RWPE2 (cell line): ENCODE results near the gene DSG3.

Source experiments
- ATAC-seq: fragments of 200-7000 bp; cut with Tn5 transposase; 3 replicates; pipeline ENCODE4 v1.9.1; 2021; ENCODE audit warnings: low read depth
- DNase-seq: peaks from one replicate; pipeline ENCODE4 v3.0.0-alpha.2; 2020; ENCODE audit warnings: low spot score
- H3K27ac ChIP-seq: fragments of 450-650 bp; 2 replicates; pipeline ENCODE4 v1.5.1; 2017; ENCODE audit warnings: mild to moderate bottlenecking; ENCODE audit not compliant: poor library complexity, severe bottlenecking
- H3K27me3 ChIP-seq: fragments of 250-450 bp; sonication (Bioruptor Pico); 2 replicates; pipeline ENCODE4 v1.5.1; 2021; ENCODE audit warnings: mild to moderate bottlenecking, moderate library complexity; ENCODE audit not compliant: insufficient read depth, poor library complexity, severe bottlenecking
- H3K36me3 ChIP-seq: fragments of 250-450 bp; sonication (Bioruptor Pico); 2 replicates; pipeline ENCODE4 v1.5.1; 2020; ENCODE audit warnings: low read depth, mild to moderate bottlenecking, moderate library complexity
- H3K4me1 ChIP-seq: fragments of 250-450 bp; sonication (Bioruptor Pico); 2 replicates; pipeline ENCODE4 v1.5.1; 2021; ENCODE audit warnings: mild to moderate bottlenecking, moderate library complexity; ENCODE audit not compliant: insufficient read depth, poor library complexity, severe bottlenecking
- H3K4me3 ChIP-seq: fragments of 250-450 bp; sonication (Bioruptor Pico); 2 replicates; pipeline ENCODE4 v1.5.1; 2021; ENCODE audit warnings: mild to moderate bottlenecking, moderate library complexity; ENCODE audit not compliant: severe bottlenecking
- H3K9me3 ChIP-seq: fragments of 250-450 bp; sonication (Bioruptor Pico); 2 replicates; pipeline ENCODE4 v1.5.1; 2021; ENCODE audit warnings: mild to moderate bottlenecking, moderate library complexity; ENCODE audit not compliant: severe bottlenecking
- CTCF ChIP-seq: fragments of 450-650 bp; IDR thresholded peaks from one replicate; pipeline ENCODE4 v1.5.1; 2017; ENCODE audit warnings: mild to moderate bottlenecking, moderate library complexity; ENCODE audit not compliant: poor library complexity, severe bottlenecking

The DSG3 gene

GRCh38 chr18:31402026-31402373, 45.5 kb upstream of the DSG3 start:
- no peak for DNase-seq
- no peak overlapping the region for H3K27ac ChIP-seq
- TF ChIP-seq CTCF = no peak
- no peaks in the 10 kb centered on the region for H3K36me3 ChIP-seq
- H3K4me3 ChIP-seq = no peak overlapping the region
- peaks cover 4% of the 10 kb centered on the region for H3K4me1 ChIP-seq
- peak; percentile 55; the same call in 2 of the 3 replicates for ATAC-seq
- no peaks in the 10 kb centered on the region for H3K27me3 ChIP-seq
- H3K9me3 ChIP-seq = no peaks in the 10 kb centered on the region

- H3K27ac ChIP-seq = no peak overlapping the region
- TF ChIP-seq CTCF = no peak
- H3K4me3 ChIP-seq = no peak overlapping the region
- H3K27me3 ChIP-seq = no peaks in the 10 kb centered on the region
- peaks cover 4% of the 10 kb centered on the region for H3K4me1 ChIP-seq
- DNase-seq (no peak), ATAC-seq (no peak)
- no peaks in the 10 kb centered on the region for H3K36me3 ChIP-seq
- no peaks in the 10 kb centered on the region for H3K9me3 ChIP-seq
Measured at GRCh38 chr18:31403409-31403808, 44.1 kb upstream of the DSG3 start.

GRCh38 chr18:31407649-31408048, 39.9 kb upstream of the DSG3 start:
- Histone ChIP-seq H3K36me3 (no peaks in the 10 kb centered on the region), H3K4me1 (no peaks in the 10 kb centered on the region), H3K4me3 (no peak overlapping the region), H3K27ac (no peak overlapping the region), H3K27me3 (no peaks in the 10 kb centered on the region), H3K9me3 (no peaks in the 10 kb centered on the region)
- DNase-seq (no peak), ATAC-seq (no peak)
- TF ChIP-seq CTCF = no peak

GRCh38 chr18:31409276-31409675, 38.3 kb upstream of the DSG3 start:
- Histone ChIP-seq H3K4me3 (no peak overlapping the region), H3K9me3 (no peaks in the 10 kb centered on the region), H3K36me3 (no peaks in the 10 kb centered on the region), H3K27me3 (no peaks in the 10 kb centered on the region), H3K27ac (no peak overlapping the region), H3K4me1 (no peaks in the 10 kb centered on the region)
- TF ChIP-seq CTCF = no peak
- ATAC-seq = no peak
- no peak for DNase-seq

- ATAC-seq = no peak
- H3K4me1 ChIP-seq = no peaks in the 10 kb centered on the region
Measured at GRCh38 chr18:31410716-31411483, 36.6 kb upstream of the DSG3 start.

More at GRCh38 chr18:31410716-31411483, 36.6 kb upstream of the DSG3 start:
- Histone ChIP-seq H3K9me3 (no peaks in the 10 kb centered on the region), H3K27me3 (no peaks in the 10 kb centered on the region), H3K36me3 (no peaks in the 10 kb centered on the region), H3K4me3 (no peak overlapping the region), H3K27ac (no peak overlapping the region)
- TF ChIP-seq CTCF = no peak
- DNase-seq = no peak
